ENCODE results near the gene SEMG1. TPM values are rescaled to one million over a fixed set of nuclear protein-coding genes. Genes with fewer than 3 reads are reported as not detected.

The SEMG1 gene
- total RNA-seq, 4 donors from 2014 or later = not detected

DNA sequence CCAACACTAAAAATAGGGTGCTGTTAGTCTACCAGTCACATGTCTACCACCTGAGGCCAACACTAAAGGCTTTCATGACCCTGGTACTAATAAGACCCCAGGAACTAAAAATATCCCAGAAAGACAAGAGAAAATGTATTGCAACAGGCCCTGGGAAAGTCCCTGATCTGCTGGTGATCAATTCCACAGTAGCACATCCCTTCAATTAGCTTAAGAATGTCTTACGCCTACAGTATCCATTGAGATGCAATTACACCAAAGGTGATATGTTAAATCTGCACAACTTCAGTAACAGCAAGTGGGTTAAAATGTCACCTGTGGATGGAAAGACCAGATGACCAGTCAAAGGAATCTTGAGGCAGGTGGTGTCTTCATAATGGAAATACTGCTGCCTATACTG lies 3.1 kb downstream of the SEMG1 start:
- Histone ChIP-seq H3K4me3 (no peak overlapping the region), H3K27ac (no peak overlapping the region), H3K36me3 (no peaks in the 10 kb centered on the region), H3K9me3 (no peaks in the 10 kb centered on the region), H3K4me1 (no peaks in the 10 kb centered on the region), H3K27me3 (no peaks in the 10 kb centered on the region)
- no peak for DNase-seq (ENCODE audit: low spot score in 2 of 2)
- 82 to 95% methylated on average over 1 of the region's 1 CpG for WGBS, 2 donors
- TF ChIP-seq, protein P1, sequence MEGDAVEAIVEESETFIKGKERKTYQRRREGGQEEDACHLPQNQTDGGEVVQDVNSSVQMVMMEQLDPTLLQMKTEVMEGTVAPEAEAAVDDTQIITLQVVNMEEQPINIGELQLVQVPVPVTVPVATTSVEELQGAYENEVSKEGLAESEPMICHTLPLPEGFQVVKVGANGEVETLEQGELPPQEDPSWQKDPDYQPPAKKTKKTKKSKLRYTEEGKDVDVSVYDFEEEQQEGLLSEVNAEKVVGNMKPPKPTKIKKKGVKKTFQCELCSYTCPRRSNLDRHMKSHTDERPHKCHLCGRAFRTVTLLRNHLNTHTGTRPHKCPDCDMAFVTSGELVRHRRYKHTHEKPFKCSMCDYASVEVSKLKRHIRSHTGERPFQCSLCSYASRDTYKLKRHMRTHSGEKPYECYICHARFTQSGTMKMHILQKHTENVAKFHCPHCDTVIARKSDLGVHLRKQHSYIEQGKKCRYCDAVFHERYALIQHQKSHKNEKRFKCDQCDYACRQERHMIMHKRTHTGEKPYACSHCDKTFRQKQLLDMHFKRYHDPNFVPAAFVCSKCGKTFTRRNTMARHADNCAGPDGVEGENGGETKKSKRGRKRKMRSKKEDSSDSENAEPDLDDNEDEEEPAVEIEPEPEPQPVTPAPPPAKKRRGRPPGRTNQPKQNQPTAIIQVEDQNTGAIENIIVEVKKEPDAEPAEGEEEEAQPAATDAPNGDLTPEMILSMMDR (IDR thresholded peaks at IDR 0.05) = no peak
- TF ChIP-seq EP300 (IDR thresholded peaks at IDR 0.05) = no peak
- TF ChIP-seq POLR2A (IDR thresholded peaks at IDR 0.05) = no peak

DNA sequence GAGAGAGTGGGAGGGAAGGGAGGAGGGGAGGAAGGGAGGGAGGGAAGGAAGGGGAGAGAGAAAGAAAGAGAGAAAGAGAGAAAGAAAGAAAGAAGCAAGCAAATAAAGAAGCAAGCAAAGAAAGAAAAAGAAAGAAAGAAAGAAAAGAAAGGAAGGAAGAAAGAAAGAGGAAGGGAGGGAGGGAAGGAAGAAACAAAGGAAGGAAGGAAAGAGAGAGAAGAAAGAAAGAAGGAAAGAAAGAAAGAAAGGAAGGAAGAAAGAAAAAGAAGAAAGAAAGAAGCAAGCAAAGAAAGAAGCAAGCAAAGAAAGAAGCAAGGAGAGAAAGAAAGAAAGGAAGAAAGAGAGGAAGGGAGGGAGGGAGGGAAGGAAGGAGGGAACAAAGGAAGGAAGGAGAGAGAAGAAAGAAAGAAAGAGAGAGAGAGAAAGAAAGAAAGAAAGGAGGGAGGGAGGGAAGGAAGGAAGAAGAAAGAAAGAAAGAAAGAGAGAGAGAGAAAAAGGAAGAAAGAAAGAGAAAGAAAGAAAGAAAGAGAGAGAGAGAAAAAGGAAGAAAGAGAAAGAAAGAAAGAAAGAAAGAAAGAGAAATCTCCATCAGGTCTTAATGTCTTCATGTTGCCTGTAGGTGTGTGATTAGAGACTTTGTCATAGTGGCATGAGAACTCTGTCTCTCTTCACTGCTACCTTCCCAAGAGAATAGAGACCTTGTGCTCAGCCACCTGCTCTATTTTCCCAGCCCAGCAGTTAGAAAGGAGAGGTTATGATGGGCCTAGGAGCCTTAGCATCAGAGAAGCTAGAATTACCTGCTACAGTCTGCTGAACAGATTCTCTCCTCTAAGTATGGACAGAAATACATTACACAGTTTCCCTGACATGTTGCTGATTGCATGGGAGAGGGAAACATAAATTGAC lies 5.0 kb downstream of the SEMG1 start:
- no peak for DNase-seq (ENCODE audit: low spot score in 2 of 2)
- Histone ChIP-seq H3K4me3 (no peak overlapping the region), H3K36me3 (no peaks in the 10 kb centered on the region), H3K9me3 (no peaks in the 10 kb centered on the region), H3K27me3 (no peaks in the 10 kb centered on the region), H3K27ac (no peak overlapping the region), H3K4me1 (no peaks in the 10 kb centered on the region)
- no peak for TF ChIP-seq EP300 (IDR thresholded peaks at IDR 0.05)
- TF ChIP-seq, protein P1 (IDR thresholded peaks at IDR 0.05) = no peak
- no peak for TF ChIP-seq POLR2A (IDR thresholded peaks at IDR 0.05)

DNA sequence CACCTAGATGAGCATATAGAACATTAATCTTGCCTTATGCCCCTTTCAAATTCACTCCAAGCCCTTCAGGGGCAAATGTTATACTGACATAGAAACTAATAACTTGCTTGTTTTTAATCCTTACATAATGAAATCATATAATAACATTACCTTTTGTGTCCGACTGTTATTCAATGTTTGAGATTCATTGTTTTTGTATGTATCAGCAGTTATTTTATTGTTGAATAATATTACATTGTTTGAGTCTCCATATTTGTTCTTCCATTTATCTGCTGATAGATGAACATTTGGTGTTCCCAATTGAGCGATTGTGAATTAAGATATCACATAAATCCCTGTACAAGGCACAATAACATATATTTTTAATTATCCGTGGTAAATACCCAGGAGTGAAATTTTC lies 6.0 kb downstream of the SEMG1 start:
- DNase-seq (ENCODE audit: low spot score in 2 of 2) = no peak
- 80% methylated on average over 3 of the region's 3 CpGs for whole genome bisulfite sequencing, 2 donors
- no peak for TF ChIP-seq POLR2A (IDR thresholded peaks at IDR 0.05)
- TF ChIP-seq, protein P1 (IDR thresholded peaks at IDR 0.05) = no peak
- TF ChIP-seq EP300 (IDR thresholded peaks at IDR 0.05) = no peak
- Histone ChIP-seq H3K27me3 (no peaks in the 10 kb centered on the region), H3K36me3 (no peaks in the 10 kb centered on the region), H3K4me1 (no peaks in the 10 kb centered on the region), H3K4me3 (no peak overlapping the region), H3K27ac (no peak overlapping the region), H3K9me3 (no peaks in the 10 kb centered on the region)

DNA sequence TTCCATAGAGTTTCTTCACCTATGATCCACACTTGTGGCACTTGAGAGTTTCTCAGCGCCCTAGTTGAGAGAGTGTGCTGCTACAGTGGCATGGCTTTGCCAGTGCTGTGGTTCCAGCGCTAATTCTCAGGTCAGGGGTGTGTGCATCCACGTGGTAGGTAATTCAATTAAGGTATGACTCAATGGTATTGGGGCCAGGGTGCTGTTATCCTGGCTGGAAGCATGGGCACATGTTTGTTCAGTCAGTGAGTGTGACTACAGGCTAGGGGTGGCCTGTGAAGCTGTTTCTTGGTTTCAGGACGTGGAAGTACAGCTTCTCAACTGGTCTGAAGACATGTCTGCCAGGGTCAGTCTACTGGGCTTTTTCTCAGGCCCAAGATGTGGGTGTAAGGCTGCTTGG lies 11.3 kb downstream of the SEMG1 start:
- TF ChIP-seq, protein P1 (IDR thresholded peaks at IDR 0.05) = no peak
- no peak for TF ChIP-seq POLR2A (IDR thresholded peaks at IDR 0.05)
- no peak for TF ChIP-seq EP300 (IDR thresholded peaks at IDR 0.05)
- H3K36me3 ChIP-seq = no peaks in the 10 kb centered on the region
- 69 to 76% methylated on average over 4 of the region's 4 CpGs for WGBS, 2 donors

DNA sequence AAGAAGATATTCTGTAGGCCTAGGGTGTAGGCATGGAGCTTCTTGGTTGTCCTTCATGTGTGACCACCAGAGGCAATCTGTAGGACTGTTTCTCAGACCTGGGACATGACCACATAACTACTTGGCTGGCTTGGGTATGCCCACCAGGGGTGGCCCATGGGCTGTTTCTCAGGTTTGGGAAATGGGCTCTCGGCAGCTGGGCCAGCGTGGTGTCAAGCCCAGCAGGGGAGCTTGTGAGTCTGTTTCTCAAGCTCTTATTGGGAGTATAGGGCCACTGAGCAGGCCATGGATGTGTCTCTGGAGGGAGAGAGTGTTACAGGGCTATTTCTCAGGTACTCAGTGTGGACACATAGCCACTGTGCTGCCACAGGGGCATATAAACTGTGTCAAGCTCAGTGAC lies 11.8 kb downstream of the SEMG1 start:
- Histone ChIP-seq H3K4me3 (no peak overlapping the region), H3K36me3 (no peaks in the 10 kb centered on the region), H3K9me3 (no peaks in the 10 kb centered on the region), H3K4me1 (no peaks in the 10 kb centered on the region), H3K27me3 (no peaks in the 10 kb centered on the region), H3K27ac (no peak overlapping the region)
- WGBS, 2 donors = 72 to 94% methylated on average over 2 of the region's 2 CpGs
- DNase-seq (ENCODE audit: low spot score in 2 of 2) = no peak
- TF ChIP-seq EP300 (IDR thresholded peaks at IDR 0.05) (no peak), POLR2A (IDR thresholded peaks at IDR 0.05) (no peak)
- TF ChIP-seq, protein P1 (IDR thresholded peaks at IDR 0.05) = no peak

More for the DNA sequence above, 11.3 kb downstream of the SEMG1 start:
- no peaks in the 10 kb centered on the region for H3K4me1 ChIP-seq
- no peak overlapping the region for H3K4me3 ChIP-seq
- no peaks in the 10 kb centered on the region for H3K27me3 ChIP-seq
- no peak for DNase-seq (ENCODE audit: low spot score in 2 of 2)
- no peaks in the 10 kb centered on the region for H3K9me3 ChIP-seq
- H3K27ac ChIP-seq = no peak overlapping the region

Measured in tibial nerve (tissue), 4 donors.